DOHH2 (cell line): ENCODE data around the gene NIT1.

ENCODE experiments used
- EZH2phosphoT487 ChIP-seq: fragments of 200-600 bp; sonication (generic); IDR thresholded peaks from 2 replicates; pipeline ENCODE4 v1.6.1; 2017; ENCODE audit warnings: borderline replicate concordance, mild to moderate bottlenecking, antibody characterized with exemption, low read length, moderate library complexity, mixed read lengths
- TF ChIP-seq, protein P1 (sequence below): fragments of 200-600 bp; sonication (generic); IDR thresholded peaks from one replicate; pipeline ENCODE4 v1.5.1; 2014; ENCODE audit warnings: antibody characterized with exemption, mild to moderate bottlenecking, low read depth, low read length; ENCODE audit not compliant: poor library complexity, severe bottlenecking

DNA sequence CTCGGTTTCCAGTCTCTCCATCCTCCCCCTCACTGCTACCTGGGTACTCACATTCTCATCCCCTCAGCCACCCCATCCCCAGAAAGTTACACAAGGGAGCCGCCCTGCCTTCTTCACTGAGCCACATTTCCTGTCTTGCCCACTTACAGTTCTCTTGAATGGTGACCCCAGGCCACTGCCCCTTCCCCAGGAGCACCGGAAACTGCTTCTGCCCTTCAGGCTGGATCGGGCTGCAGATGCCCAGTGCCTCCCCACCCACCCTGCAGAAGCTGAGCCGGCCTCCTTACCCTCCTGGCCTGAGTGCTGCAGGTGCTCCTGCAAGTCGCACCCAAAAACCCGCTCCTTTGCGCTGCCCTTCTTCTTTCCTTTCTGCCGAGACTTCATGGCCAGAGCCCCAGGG, 48.7 kb upstream of the NIT1 start:
- TF ChIP-seq, protein P1, sequence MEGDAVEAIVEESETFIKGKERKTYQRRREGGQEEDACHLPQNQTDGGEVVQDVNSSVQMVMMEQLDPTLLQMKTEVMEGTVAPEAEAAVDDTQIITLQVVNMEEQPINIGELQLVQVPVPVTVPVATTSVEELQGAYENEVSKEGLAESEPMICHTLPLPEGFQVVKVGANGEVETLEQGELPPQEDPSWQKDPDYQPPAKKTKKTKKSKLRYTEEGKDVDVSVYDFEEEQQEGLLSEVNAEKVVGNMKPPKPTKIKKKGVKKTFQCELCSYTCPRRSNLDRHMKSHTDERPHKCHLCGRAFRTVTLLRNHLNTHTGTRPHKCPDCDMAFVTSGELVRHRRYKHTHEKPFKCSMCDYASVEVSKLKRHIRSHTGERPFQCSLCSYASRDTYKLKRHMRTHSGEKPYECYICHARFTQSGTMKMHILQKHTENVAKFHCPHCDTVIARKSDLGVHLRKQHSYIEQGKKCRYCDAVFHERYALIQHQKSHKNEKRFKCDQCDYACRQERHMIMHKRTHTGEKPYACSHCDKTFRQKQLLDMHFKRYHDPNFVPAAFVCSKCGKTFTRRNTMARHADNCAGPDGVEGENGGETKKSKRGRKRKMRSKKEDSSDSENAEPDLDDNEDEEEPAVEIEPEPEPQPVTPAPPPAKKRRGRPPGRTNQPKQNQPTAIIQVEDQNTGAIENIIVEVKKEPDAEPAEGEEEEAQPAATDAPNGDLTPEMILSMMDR = no peak
- no peak for TF ChIP-seq EZH2phosphoT487
